HFF-Myc (cell line): ENCODE measurements around the gene HCAR3.

Experiments
- DNase-seq: peaks from one replicate; pipeline ENCODE4 v3.0.0-alpha.2; 2011; ENCODE audit warnings: low read depth; ENCODE audit errors: extremely low read depth
- H3K4me3 ChIP-seq: replicated peaks from 2 replicates; pipeline ENCODE4 v1.5.1; 2011; ENCODE audit warnings: low read depth, mild to moderate bottlenecking, control low read depth, low read length
- TF ChIP-seq, protein P1 (sequence below): IDR thresholded peaks from 2 replicates; pipeline ENCODE4 v1.5.1; 2012; ENCODE audit warnings: mild to moderate bottlenecking, low read depth, low read length, control low read depth; ENCODE audit errors: missing control alignments

The HCAR3 gene

DNA sequence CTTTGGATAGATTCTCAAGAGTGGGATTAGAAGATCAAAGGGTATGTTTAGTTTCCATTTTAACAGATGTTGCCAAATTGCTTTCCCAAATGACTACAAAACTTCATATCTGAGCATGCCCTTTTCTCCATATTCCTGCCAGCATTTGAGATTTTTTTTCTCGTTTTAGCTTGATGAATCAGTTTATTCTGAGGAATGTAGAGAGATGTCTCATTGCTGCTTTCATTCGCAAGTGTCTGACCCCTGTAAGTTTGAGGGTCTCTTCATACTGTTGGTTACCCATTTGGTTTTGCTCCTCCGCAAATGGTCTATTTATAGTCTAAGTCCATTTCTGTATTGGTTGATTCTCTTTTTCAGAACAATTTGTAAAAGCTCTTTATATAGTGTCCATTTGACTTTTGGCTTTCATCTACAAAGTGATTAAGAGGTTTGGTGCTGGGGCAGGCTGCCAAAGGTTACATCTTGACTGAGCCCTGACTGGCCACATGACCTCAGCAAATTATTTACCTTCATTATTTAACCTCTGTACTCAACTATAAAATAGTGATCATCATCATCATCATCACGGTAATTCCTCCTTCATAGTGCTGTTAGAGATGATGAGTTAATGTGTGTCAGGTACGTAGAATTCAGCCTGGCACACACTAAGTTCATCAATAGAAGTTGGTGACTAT, 47.1 kb downstream of the HCAR3 start:
- DNase-seq, result peak; percentile 14
- TF ChIP-seq, protein P1, sequence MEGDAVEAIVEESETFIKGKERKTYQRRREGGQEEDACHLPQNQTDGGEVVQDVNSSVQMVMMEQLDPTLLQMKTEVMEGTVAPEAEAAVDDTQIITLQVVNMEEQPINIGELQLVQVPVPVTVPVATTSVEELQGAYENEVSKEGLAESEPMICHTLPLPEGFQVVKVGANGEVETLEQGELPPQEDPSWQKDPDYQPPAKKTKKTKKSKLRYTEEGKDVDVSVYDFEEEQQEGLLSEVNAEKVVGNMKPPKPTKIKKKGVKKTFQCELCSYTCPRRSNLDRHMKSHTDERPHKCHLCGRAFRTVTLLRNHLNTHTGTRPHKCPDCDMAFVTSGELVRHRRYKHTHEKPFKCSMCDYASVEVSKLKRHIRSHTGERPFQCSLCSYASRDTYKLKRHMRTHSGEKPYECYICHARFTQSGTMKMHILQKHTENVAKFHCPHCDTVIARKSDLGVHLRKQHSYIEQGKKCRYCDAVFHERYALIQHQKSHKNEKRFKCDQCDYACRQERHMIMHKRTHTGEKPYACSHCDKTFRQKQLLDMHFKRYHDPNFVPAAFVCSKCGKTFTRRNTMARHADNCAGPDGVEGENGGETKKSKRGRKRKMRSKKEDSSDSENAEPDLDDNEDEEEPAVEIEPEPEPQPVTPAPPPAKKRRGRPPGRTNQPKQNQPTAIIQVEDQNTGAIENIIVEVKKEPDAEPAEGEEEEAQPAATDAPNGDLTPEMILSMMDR, result no peak
- no peak overlapping the region for H3K4me3 ChIP-seq

DNA sequence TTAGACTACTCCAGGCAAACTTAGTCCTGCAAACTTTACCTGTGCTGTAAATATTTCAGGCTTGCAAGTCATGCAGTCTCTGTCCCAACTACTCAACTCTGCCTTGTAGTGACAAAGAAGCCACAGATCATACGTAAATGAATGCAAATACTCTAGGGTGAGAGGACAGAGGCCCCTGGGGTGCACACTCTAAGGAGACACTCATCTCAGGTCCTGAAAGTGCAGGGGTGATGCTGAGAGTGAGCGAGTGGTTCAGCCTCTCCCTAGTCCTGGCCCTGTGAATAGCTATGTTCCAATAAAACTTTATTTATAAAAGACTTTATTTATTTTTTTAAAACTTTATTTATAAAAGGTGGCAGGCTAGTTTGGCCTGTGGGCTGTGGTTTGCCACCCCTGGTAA, 48.3 kb downstream of the HCAR3 start:
- TF ChIP-seq, protein P1, result no peak
- no peak for DNase-seq

DNA sequence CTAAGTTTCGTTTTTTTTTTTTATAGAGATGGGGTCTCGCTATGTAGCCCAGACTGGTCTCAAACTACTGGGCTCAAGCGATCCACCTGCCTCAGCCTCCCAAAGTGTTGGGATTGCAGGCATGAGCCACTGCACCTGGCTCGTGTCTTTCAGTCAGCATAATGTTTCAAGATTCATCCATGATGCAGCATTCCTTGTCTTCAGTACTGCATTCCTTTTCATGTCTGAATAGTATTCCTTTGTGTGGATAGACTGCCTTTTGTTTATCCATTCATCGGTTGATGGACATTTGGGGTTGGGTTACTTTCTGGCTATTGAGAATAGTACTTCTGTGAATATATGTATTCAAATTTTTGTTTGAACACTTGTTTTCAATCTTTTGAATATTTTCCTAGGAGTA, 50.9 kb downstream of the HCAR3 start:
- H3K4me3 ChIP-seq, result no peak overlapping the region
- DNase-seq, result no peak
- TF ChIP-seq, protein P1, result no peak

More for the DNA sequence above, 48.3 kb downstream of the HCAR3 start:
- no peak overlapping the region for H3K4me3 ChIP-seq

DNA sequence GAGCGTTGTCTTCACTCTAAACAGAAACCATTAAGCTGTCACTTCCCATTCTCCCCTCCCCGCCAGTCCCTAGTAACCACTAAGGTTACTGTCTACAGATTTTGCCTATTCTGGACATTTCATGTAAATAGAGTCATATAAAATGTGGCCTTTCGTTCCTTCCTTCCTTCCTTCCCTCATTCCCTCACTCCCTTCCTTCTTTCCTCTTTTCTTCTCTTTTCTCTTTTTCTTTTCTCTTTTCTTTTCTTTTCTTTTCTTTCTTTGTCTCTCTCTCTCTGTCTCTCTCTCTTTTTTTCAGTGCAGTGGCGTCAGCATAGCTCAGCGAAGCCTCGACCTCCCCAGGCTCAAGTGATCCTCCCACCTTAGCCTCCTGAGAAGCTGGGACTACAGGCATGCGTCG, 51.3 kb downstream of the HCAR3 start:
- no peak for DNase-seq
- TF ChIP-seq, protein P1, result no peak
- no peak overlapping the region for H3K4me3 ChIP-seq
